IMR-90 (cell line): Measurements from ENCODE around the gene ACYP2. TPM values are rescaled to one million over a fixed set of nuclear protein-coding genes. Genes with fewer than 3 reads are reported as not detected.

Experiments
- ATAC-seq: fragments of 200-7000 bp; cut with Tn5 transposase; 2 replicates; pipeline ENCODE4 v1.9.1; 2020; ENCODE audit warnings: low read depth, mild to moderate bottlenecking, moderate library complexity
- BruUV-seq: library from RNA; stranded (reverse); fragments of 400-500 nt; replicated peaks from 2 replicates; lab custom pipeline; 2021; lab: Mats Ljungman, UMichigan
- CTCF ChIA-PET: fragments of 300-600 bp; formaldehyde crosslinking; extraction: SDS; loops from one replicate; lab custom pipeline; 2021; ENCODE audit warnings: antibody characterized with exemption; lab: Yijun Ruan, JAX
- POLR2A ChIA-PET: fragments of 300-600 bp; sonication (Branson Sonifier 250); formaldehyde crosslinking; loops from one replicate; lab custom pipeline; 2022; ENCODE audit warnings: antibody characterized with exemption; ENCODE audit not compliant: unreplicated experiment; lab: Charles Lee
- DNase-seq: peaks from one replicate; pipeline ENCODE4 v3.0.0; 2013
- H2AFZ ChIP-seq: replicated peaks from 2 replicates; pipeline ENCODE3; 2013; ENCODE audit warnings: low read length, mild to moderate bottlenecking; ENCODE audit not compliant: poor library complexity
- H2AK5ac ChIP-seq: 2 replicates; pipeline ENCODE4 v1.6.1; 2013; ENCODE audit warnings: low read depth, low read length, inconsistent platforms
- H2AK9ac ChIP-seq: replicated peaks from 2 replicates; pipeline ENCODE3; 2013; ENCODE audit warnings: mild to moderate bottlenecking, low read depth, low read length, moderate library complexity; ENCODE audit not compliant: poor library complexity
- H2BK120ac ChIP-seq: 2 replicates; pipeline ENCODE4 v1.6.1; 2013; ENCODE audit warnings: low read depth, low read length, inconsistent platforms
- H2BK15ac ChIP-seq: 3 replicates; pipeline ENCODE4 v1.6.1; 2013; ENCODE audit warnings: low read depth, low read length, inconsistent platforms
- H2BK20ac ChIP-seq: 2 replicates; pipeline ENCODE4 v1.6.1; 2013; ENCODE audit warnings: low read depth, mild to moderate bottlenecking, inconsistent platforms, low read length, moderate library complexity
- H2BK5ac ChIP-seq: 2 replicates; pipeline ENCODE4 v1.6.1; 2013; ENCODE audit warnings: mild to moderate bottlenecking, low read depth, low read length, inconsistent platforms; ENCODE audit not compliant: poor library complexity, severe bottlenecking
- H3K14ac ChIP-seq: replicated peaks from 2 replicates; pipeline ENCODE4 v1.6.1; 2013; ENCODE audit warnings: low read depth, low read length, inconsistent platforms
- H3K18ac ChIP-seq: 2 replicates; pipeline ENCODE4 v1.6.1; 2013; ENCODE audit warnings: low read depth, low read length, control low read depth
- H3K23ac ChIP-seq: 2 replicates; pipeline ENCODE4 v1.6.1; 2013; ENCODE audit warnings: low read depth, low read length, inconsistent platforms
- H3K27ac ChIP-seq: 2 replicates; pipeline ENCODE4 v1.5.1; 2013; ENCODE audit warnings: mild to moderate bottlenecking, control low read depth, low read length; ENCODE audit not compliant: insufficient read depth
- H3K27me3 ChIP-seq: 2 replicates; pipeline ENCODE4 v1.6.1; 2013; ENCODE audit warnings: low read length; ENCODE audit not compliant: control insufficient read depth, insufficient read depth
- H3K36me3 ChIP-seq: 2 replicates; pipeline ENCODE4 v1.6.1; 2013; ENCODE audit warnings: low read length, mixed read lengths; ENCODE audit not compliant: control insufficient read depth, insufficient read depth
- H3K4ac ChIP-seq: 2 replicates; pipeline ENCODE4 v1.6.1; 2013; ENCODE audit warnings: low read depth, low read length, inconsistent platforms
- H3K4me1 ChIP-seq: 2 replicates; pipeline ENCODE4 v1.6.1; 2013; ENCODE audit warnings: low read length, mixed read lengths; ENCODE audit not compliant: control insufficient read depth, insufficient read depth
- H3K4me2 ChIP-seq: 2 replicates; pipeline ENCODE4 v1.6.1; 2013; ENCODE audit warnings: low read depth, mild to moderate bottlenecking, control low read depth, low read length, moderate library complexity
- H3K4me3 ChIP-seq: 2 replicates; pipeline ENCODE4 v1.5.1; 2013; ENCODE audit warnings: low read depth, mild to moderate bottlenecking, control low read depth, low read length, moderate library complexity; ENCODE audit not compliant: insufficient read depth
- H3K56ac ChIP-seq: 2 replicates; pipeline ENCODE4 v1.6.1; 2013; ENCODE audit warnings: low read length, inconsistent platforms; ENCODE audit not compliant: insufficient read depth; ENCODE audit errors: extremely low read depth
- H3K79me1 ChIP-seq, 2 experiments: 2 replicates each; pipeline ENCODE4 v1.6.1; 2013; ENCODE audit warnings: low read length in 2 of 2, inconsistent platforms in 1 of 2, low read depth in 1 of 2
- H3K9ac ChIP-seq: 2 replicates; pipeline ENCODE4 v1.6.1; 2013; ENCODE audit warnings: low read depth, low read length, control low read depth
- H3K9me1 ChIP-seq: 2 replicates; pipeline ENCODE4 v1.6.1; 2013; ENCODE audit warnings: low read length, inconsistent platforms; ENCODE audit not compliant: insufficient read depth
- H3K9me3 ChIP-seq: 2 replicates; pipeline ENCODE4 v1.6.1; 2013; ENCODE audit warnings: low read length; ENCODE audit not compliant: control insufficient read depth, insufficient read depth
- H4K20me1 ChIP-seq: 2 replicates; pipeline ENCODE4 v1.6.1; 2013; ENCODE audit warnings: low read length, inconsistent platforms; ENCODE audit not compliant: insufficient read depth
- H4K5ac ChIP-seq: 2 replicates; pipeline ENCODE4 v1.6.1; 2013; ENCODE audit warnings: mild to moderate bottlenecking, low read depth, low read length, control low read depth
- H4K8ac ChIP-seq, 2 experiments: 2 replicates each; pipeline ENCODE4 v1.6.1; 2013; ENCODE audit warnings: low read depth in 2 of 2, low read length in 2 of 2, control low read depth in 1 of 2, inconsistent platforms in 1 of 2
- H4K91ac ChIP-seq: 2 replicates; pipeline ENCODE4 v1.6.1; 2013; ENCODE audit warnings: low read depth, low read length, inconsistent platforms; ENCODE audit not compliant: insufficient read depth
- BHLHE40 ChIP-seq: fragments of 150-350 bp; IDR thresholded peaks from 2 replicates; pipeline ENCODE4 v1.6.1; 2016; ENCODE audit warnings: mild to moderate bottlenecking, low read depth, low read length
- CEBPB ChIP-seq: IDR thresholded peaks from 2 replicates; pipeline ENCODE4 v1.6.1; 2012; ENCODE audit warnings: low read depth, low read length, improper control_type of control experiment
- CHD1 ChIP-seq: IDR thresholded peaks from 2 replicates; pipeline ENCODE4 v1.6.1; 2012; ENCODE audit warnings: low read depth, low read length, improper control_type of control experiment
- CTCF ChIP-seq: conservative IDR thresholded peaks from 2 replicates; pipeline ENCODE4 v1.5.1; 2012; ENCODE audit warnings: mild to moderate bottlenecking, low read depth, low read length, improper control_type of control experiment
- ELK1 ChIP-seq: fragments of 150-350 bp; IDR thresholded peaks from 2 replicates; pipeline ENCODE4 v1.6.1; 2016; ENCODE audit warnings: low read depth, mild to moderate bottlenecking, low read length, moderate library complexity, borderline replicate concordance
- FOS ChIP-seq: fragments of 150-350 bp; IDR thresholded peaks from 2 replicates; pipeline ENCODE4 v1.6.1; 2016; ENCODE audit warnings: low read depth, low read length
- MAFK ChIP-seq: IDR thresholded peaks from 2 replicates; pipeline ENCODE4 v1.6.1; 2012; ENCODE audit warnings: low read depth, low read length, improper control_type of control experiment
- MAZ ChIP-seq: IDR thresholded peaks from 2 replicates; pipeline ENCODE4 v1.6.1; 2012; ENCODE audit warnings: low read depth, mild to moderate bottlenecking, low read length, improper control_type of control experiment, moderate library complexity, borderline replicate concordance
- MXI1 ChIP-seq: IDR thresholded peaks from 2 replicates; pipeline ENCODE4 v1.6.1; 2012; ENCODE audit warnings: low read depth, mild to moderate bottlenecking, low read length, moderate library complexity, borderline replicate concordance
- NFE2L2 ChIP-seq: fragments of 150-350 bp; IDR thresholded peaks from 2 replicates; pipeline ENCODE4 v1.6.1; 2016; ENCODE audit warnings: low read depth, mild to moderate bottlenecking, low read length
- POLR2A ChIP-seq: IDR thresholded peaks from 2 replicates; pipeline ENCODE4 v1.6.1; 2012; ENCODE audit warnings: mild to moderate bottlenecking, low read depth, low read length
- RAD21 ChIP-seq: IDR thresholded peaks from 2 replicates; pipeline ENCODE4 v1.6.1; 2012; ENCODE audit warnings: low read length, improper control_type of control experiment
- RCOR1 ChIP-seq: IDR thresholded peaks from 2 replicates; pipeline ENCODE4 v1.6.1; 2012; ENCODE audit warnings: mild to moderate bottlenecking, low read length, improper control_type of control experiment; ENCODE audit not compliant: insufficient replicate concordance
- RFX5 ChIP-seq: IDR thresholded peaks from 2 replicates; pipeline ENCODE4 v1.8.0; 2012; ENCODE audit warnings: low read depth, mild to moderate bottlenecking, low read length, moderate library complexity
- SMC3 ChIP-seq: fragments of 150-350 bp; IDR thresholded peaks from 2 replicates; pipeline ENCODE4 v1.6.1; 2016; ENCODE audit warnings: low read depth, mild to moderate bottlenecking, antibody characterized with exemption, low read length, moderate library complexity
- USF2 ChIP-seq: fragments of 150-350 bp; IDR thresholded peaks from 2 replicates; pipeline ENCODE4 v1.6.1; 2017; ENCODE audit warnings: mild to moderate bottlenecking, antibody characterized with exemption, low read length, low read depth
- WGBS, 2 experiments: methylation state at CpG; one replicate each; pipeline versions ENCODE4 v1.1.5 to v1.1.7; 2013; ENCODE audit warnings: missing lambda C conversion rate in 2 of 2; ENCODE audit not compliant: insufficient read length in 1 of 2; ENCODE audit errors: extremely low coverage in 2 of 2; 5-methylcytosine and 5-hydroxymethylcytosine counted together
- dilution Hi-C: fragments of 300-500 bp; cut with HindIII; formaldehyde crosslinking; loops from one replicate; pipeline ENCODE4 v1.14.3; 2018; ENCODE audit warnings: low sequenced_read_pairs; ENCODE audit not compliant: unreplicated experiment
- in situ Hi-C: fragments of 300-500 bp; cut with MboI; formaldehyde crosslinking; loops from 3 replicates; pipeline ENCODE4 v1.14.3; 2019; ENCODE audit warnings: low sequenced_read_pairs, inconsistent platforms, mixed read lengths
- intact Hi-C: fragments of 100-400 bp; cut with micrococcal nuclease; formaldehyde crosslinking; loops from 2 replicates; pipeline ENCODE4 v1.10.0; 2022
- polyA plus RNA-seq, 3 experiments: library from polyadenylated mRNA; depleted of rRNA; stranded (reverse); fragments of >200 nt; gene quantifications; 2 replicates each; pipeline ENCODE4 v1.2.3, GENCODE V29; 2012; ENCODE audit warnings: low replicate concordance in 1 of 3
- total RNA-seq: library from RNA; depleted of rRNA; stranded (reverse); fragments of >200 nt; gene quantifications from 2 replicates; pipeline ENCODE4 v1.2.3, GENCODE V29; 2012

The ACYP2 gene
- total and polyA plus RNA-seq, 2 of the 4 experiments (the other 2 are of a cell fraction), result 3.9 to 7.4 TPM

DNA sequence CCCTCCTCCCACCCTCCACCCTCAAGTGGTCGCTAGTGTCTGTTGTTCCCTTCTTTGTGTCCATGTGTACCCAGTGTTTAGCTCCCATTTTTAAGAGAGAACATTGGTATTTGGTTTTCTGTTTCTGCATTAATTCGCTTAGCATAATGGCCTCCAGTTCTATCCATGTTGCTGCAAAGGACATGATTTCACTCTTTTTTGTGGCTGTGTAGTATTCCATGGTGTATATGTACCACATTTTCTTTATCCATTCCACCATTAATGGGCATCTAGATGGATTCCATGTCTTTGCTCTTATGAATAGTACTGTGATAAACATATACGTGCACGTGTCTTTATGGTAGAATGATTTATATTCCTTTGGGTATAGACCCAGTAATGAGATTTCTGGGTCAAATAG lies 97.7 kb downstream of the ACYP2 start:
- in situ Hi-C loops (no loop called here), dilution Hi-C loops (no loop called here), intact Hi-C loops (no loop called here)
- no peak overlapping the region for H2BK5ac ChIP-seq
- H3K79me1 ChIP-seq, result no peaks in the 10 kb centered on the region
- H3K4ac ChIP-seq, result no peak overlapping the region
- no peak overlapping the region for H3K27ac ChIP-seq
- H3K9me3 ChIP-seq, result peaks cover 3% of the 10 kb centered on the region; the same call in 1 of the 2 replicates
- H3K4me3 ChIP-seq, result no peak overlapping the region
- no peak overlapping the region for H3K14ac ChIP-seq
- BruUV-seq, result no TSS peak
- no peak overlapping the region for H2BK15ac ChIP-seq
- no peak overlapping the region for H3K23ac ChIP-seq
- H2AK9ac ChIP-seq, result no peak overlapping the region
- ChIA-PET CTCF (interaction anchor here (1.7 kb wide), 1 partner anchor 106 kb away, joined by 4 read pairs; no protein-coding TSS in a partner anchor), POLR2A (no interaction called here)
- H4K8ac ChIP-seq, result no peak overlapping the region
- H3K27me3 ChIP-seq, result no peaks in the 10 kb centered on the region
- H4K5ac ChIP-seq, result no peak overlapping the region
- H3K56ac ChIP-seq, result no peak overlapping the region
- peaks cover 3% of the 10 kb centered on the region; the same call in 1 of the 2 replicates for H3K4me1 ChIP-seq
- ATAC-seq (no peak), DNase-seq (no peak)
- H2BK20ac ChIP-seq, result no peak overlapping the region
- H3K4me2 ChIP-seq, result no peak overlapping the region
- no peak overlapping the region for H2AK5ac ChIP-seq
- H2BK120ac ChIP-seq, result no peak overlapping the region
- H3K9me1 ChIP-seq, result no peaks in the 10 kb centered on the region
- no peaks in the 10 kb centered on the region for H3K36me3 ChIP-seq
- WGBS, 2 experiments, result no CpG with 5 or more reads among the region's 4 CpGs
- no peaks in the 10 kb centered on the region for H4K20me1 ChIP-seq
- no peak for TF ChIP-seq POLR2A
- no peak for TF ChIP-seq SMC3
- TF ChIP-seq CEBPB, result no peak
- no peak for TF ChIP-seq NFE2L2
- TF ChIP-seq MXI1, result no peak
- TF ChIP-seq MAFK, result no peak
- no peak for TF ChIP-seq RFX5
- TF ChIP-seq CTCF, result no peak
- no peak for TF ChIP-seq FOS
- TF ChIP-seq MAZ, result no peak
- TF ChIP-seq RAD21, result no peak
- TF ChIP-seq ELK1, result no peak
- TF ChIP-seq RCOR1, result no peak
- TF ChIP-seq USF2, result no peak
- no peak for TF ChIP-seq CHD1
- TF ChIP-seq BHLHE40, result no peak
- no peak overlapping the region for H4K91ac ChIP-seq
- no peak overlapping the region for H3K9ac ChIP-seq
- no peak overlapping the region; the same call in 1 of the 2 replicates for H3K18ac ChIP-seq
- H2AFZ ChIP-seq, result no peak overlapping the region
